Left forelimb (tissue), 1 donor: Measurements from ENCODE around the gene DCC.
"Not testable (repeated sequence)": the region's sequence is repeated elsewhere in the genome, so short reads cannot be mapped to it uniquely, and the experiment has no call there.

Source experiments
- DNase-seq: peaks from one replicate; pipeline ENCODE4 v3.0.0-alpha.2; 2018; ENCODE audit warnings: low spot score

The DCC gene

DNA sequence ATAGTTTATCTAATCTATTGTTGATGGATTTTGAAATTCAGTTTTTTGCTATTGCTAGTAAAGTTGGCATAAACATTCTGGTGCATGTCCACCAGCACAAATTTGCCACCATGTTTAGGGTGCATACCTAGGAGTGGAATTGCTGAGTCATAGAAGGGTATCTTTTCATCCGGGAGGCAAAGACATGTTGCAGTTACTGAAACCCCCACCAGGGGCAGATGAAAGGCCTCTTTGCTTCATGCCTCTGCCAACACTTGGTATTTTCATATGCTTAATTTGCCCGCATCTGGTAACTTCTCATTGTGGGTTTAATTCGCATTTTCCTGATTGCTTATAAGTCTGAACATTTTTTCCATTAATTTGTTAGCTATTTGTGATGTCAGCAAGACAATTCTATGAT lies 8.2 kb downstream of the DCC start:
- no peak for DNase-seq

DNA sequence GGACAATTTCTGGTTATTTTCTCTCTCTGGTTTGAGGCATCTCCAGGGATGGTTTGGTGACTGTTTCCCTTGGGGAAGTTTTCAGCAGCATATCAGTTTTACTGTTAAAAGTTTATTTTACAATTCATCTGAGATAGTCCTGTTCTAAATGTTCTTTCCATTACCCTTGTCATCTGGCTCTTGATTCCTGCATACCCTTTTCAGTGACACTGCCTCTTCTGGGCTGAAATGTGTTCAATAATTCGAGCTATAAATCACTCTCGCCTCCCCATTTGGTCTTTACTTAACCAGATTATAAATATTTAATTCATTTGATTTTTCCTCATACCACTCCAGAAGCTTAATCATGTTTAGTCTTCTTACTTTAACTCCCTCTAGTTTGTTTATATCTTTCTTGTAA lies 9.5 kb downstream of the DCC start:
- no peak for DNase-seq

DNA sequence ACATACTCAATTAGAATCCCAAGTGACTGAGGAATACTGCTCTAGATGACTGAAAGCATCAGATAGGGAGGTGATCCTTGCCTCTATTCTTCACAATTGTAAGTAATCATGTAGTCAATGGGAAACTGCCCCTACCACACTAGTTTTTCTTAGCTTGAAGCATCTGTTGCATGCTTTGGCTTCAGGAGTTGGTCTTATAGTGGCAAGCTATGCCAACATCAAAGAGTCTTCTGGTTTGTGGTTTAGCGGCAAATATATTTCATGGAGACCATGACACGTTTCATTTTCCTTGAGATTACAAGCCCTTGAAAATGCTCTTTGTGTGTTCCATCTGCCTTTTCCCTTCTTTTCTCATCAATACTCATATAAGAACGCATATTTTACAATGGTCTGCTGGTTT lies 12.9 kb downstream of the DCC start:
- DNase-seq = no peak

GRCh38 chr18:52353589-52353988 lies 13.6 kb downstream of the DCC start:
- no peak for DNase-seq

DNA sequence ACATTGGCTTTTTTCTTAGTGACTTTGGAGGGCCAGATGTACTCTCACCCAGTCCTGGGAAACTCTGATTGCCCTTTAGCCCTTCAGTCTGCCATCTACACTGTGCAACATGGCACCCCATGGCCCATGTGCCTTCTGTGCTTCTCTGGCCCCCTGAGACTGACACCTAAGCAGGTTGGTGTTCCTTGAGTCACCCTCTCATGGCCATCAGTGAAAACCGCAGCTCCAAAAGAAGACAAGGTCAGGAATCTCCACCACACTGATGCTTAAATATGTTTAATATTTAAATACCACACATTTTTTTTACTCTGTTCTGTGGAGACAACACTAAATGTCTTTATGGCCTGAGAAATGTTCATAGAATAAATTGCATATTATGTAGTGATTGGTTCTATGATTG lies 23.9 kb downstream of the DCC start:
- DNase-seq = no peak

DNA sequence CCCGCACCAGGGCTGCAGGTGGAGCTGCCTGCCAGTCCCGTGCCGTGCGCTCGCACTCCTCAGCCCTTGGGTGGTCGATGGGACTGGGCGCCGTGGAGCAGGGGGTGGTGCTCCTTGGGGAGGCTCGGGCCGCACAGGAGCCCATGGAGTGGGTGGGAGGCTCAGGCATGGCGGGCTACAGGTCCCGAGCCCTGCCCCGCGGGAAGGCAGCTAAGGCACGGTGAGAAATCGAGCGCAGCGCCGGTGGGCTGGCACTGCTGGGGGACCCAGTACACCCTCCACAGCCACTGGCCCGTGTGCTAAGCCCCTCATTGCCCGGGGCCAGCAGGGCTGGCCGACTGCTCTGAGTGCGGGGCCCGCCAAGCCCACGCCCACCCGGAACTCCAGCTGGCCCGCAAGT lies 26.9 kb downstream of the DCC start:
- DNase-seq = not testable (repeated sequence)

DNA sequence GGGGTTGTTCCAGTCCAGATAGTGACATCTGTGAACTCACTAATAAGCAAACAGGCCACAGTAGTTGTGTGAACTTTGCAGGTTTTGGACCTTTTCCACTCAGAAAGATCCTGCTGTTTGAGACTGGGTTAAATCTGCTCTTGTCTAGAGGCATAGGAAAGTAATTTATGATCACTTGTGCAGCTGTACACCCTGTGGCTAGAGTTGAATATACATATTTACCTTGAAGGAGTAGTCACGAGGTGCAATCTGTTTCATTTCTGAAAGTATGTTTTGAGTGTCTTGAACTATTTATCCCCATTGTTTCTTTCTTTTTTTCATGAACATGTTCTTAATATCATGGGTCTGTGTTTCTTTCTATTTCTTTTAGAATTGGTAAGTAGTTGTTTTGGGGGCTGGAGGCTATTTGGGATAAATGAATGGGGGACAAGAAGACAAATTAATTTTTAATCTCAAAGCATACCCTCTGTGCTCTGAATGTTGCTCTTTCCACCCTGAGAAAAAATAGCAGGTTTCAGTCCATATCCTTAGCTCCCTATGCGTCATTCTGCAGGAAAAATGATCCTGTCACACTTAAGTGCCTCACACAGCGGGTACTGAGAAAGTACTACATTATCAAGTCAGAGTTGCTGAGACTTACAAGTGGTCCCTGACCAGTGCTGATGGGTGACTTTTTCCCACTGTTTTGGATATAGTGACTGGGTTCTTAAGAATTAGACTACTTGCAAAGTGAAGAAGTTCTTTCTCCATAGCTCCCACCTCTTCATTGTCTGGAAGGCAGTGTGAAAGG lies 28.2 kb downstream of the DCC start:
- no peak for DNase-seq

DNA sequence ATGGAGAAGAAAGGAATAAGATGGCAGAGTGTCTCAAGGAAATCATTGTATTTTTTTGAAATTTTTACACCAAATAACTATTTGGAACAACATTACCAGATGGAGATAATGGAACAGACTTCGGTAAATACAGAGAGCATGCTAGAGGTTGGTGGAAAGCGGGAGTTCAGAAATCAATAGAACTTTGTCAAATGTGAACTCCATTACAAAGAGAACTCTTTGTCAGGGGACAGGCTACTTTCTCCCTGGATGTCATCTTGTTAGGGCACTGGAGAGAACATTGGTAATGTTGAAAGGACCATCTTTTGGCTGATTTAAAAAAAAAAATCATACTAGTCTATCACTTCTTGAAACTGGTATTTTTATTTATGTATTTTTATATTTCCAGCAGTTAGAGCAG lies 30.8 kb downstream of the DCC start:
- DNase-seq = no peak

DNA sequence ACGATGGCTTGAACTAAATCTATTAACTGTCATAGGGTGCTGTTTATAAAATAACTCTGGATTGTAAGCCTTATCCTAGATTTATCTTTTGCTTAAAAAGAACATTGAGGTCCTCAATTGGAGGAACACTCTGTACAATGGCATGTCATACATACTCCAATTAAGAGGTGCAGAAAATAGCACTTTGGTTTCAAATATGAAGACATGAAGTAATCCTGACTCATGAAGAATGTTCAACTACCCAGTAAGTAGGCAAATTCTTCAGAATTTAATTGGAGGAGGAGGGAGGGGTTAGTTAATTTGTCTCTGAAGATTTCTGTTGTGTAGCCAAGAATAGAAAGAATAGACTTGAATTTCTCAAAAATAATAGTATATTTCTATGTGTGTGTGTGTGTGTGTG lies 36.1 kb downstream of the DCC start:
- no peak for DNase-seq

- no peak for DNase-seq
Observed at GRCh38 chr18:52377094-52377493, 37.1 kb downstream of the DCC start.

DNA sequence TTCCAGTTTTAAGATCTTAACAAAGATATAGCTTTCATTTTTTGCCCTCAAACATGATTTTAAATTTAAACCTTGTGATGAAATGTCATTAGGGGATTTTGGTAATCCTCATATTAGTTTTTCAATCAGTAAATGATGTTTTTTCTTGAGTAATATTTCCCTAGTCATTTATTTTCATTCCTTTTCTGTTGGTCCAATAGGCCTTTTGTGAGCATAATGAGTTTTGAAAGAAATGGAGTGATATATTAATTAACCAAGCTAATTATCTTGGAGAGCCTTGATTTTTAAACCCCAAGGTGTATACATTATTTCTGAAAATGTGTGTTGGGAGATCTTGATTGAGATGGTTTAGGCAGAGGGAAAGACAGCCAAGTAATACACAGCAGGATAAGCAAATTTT lies 46.3 kb downstream of the DCC start:
- no peak for DNase-seq

DNA sequence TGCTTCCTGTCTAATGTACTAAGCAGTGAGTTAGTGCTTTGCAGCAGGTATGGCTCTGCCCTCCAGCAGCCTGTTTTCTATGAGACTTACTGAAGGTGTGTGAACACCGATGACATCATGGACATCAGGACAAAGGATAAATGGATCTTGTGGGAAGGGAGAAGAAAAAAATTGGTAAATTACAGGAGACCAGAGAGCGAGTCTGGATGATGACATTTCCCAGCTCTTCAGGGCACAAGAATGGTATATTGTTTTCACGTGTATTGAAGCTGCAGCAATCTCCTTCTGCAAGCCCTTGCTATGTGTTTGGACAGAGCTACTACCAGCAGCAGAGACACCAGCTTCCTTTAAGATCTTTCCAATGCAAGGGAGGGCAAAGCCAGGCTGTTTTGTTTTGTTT lies 47.2 kb downstream of the DCC start:
- DNase-seq = no peak

GRCh38 chr18:52391810-52392559 lies 52.0 kb downstream of the DCC start:
- no peak for DNase-seq

DNA sequence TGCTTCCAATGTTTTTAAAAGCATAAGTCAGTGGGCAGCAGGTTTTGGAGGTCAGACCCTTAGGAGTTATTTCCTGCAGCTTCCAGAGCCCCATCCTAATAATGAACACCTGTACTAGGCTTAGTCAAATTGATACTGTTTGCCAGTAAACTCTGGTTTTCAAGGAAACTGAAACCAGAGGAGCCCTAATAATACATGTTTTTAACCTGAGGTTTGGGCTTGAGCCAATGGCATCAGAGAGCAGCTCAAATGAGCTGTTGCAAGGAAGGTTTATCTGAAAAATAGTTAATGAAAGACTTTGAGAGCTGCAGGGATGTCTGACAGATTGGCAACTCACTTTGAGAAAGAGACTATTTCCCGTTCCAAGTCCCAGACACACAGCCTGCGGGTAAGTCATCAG lies 54.6 kb downstream of the DCC start:
- DNase-seq = no peak

DNA sequence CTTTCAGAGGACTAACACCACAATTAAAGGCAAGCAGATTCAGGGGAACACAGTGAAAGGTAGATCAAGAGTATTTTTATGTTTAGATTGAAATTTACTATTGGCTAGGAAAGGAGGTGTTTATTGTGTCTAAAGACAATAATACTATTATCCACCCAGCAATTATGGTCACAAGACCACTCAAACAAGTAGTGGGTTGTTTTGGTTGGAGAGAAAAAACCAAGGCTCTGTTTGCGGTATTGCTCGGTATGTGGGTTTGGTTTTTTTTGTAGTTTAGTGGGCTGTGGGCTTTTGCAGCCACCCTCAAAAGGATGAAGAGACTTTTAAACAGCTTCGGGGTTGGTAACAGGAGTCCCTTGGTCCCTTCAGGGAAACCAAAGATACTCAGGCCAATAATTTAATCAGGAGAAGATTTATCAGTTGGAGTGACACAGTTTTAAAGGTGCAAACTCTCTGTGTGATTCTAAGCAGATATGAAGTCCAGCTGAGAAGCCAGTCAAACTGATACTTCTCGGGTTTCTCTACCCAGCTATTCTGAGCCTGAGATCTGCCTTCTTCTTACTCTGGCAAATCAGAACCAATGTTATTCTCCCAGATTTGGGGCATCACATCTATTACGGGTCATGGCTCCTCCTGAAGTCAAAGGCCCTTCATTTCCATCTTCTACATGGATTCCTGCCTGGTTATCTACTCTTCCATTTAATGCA lies 55.3 kb downstream of the DCC start:
- no peak for DNase-seq

DNA sequence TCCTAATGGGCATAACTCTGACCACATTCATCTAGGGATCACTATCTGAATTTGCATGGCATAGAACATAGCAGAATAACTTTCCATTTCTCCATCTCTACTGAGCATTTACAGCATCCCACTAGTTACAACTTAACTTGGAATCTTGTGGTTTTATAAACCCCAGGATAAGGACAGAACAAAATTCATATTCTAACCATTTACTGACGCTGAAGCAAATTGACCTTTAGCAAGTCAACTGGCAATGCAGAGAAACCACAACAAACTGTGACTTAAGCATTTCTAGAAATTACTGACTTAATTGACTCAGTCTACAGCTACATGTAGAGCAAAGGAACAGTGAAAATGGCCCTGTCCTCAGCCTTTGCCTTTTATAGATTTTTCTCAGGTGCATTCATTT lies 61.2 kb downstream of the DCC start:
- no peak for DNase-seq

DNA sequence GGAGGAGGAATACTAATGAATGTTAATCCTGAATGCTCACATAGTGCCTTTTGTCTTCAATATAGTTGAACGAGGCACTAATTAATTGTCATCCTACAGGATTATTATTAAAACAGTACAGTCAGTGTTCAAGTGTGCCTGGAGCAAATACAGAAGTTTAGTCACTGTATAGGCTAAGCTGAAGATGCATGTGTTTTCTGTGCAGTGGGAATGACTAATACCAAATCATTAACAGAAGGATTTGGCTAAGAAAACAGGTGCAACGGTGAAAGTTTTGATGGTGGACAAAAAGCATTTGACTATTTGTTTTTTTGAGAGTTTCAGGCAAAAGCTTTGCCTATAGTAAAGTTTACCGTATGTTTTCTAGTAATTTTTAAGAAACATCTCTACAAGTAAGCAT lies 62.8 kb downstream of the DCC start:
- DNase-seq = no peak

DNA sequence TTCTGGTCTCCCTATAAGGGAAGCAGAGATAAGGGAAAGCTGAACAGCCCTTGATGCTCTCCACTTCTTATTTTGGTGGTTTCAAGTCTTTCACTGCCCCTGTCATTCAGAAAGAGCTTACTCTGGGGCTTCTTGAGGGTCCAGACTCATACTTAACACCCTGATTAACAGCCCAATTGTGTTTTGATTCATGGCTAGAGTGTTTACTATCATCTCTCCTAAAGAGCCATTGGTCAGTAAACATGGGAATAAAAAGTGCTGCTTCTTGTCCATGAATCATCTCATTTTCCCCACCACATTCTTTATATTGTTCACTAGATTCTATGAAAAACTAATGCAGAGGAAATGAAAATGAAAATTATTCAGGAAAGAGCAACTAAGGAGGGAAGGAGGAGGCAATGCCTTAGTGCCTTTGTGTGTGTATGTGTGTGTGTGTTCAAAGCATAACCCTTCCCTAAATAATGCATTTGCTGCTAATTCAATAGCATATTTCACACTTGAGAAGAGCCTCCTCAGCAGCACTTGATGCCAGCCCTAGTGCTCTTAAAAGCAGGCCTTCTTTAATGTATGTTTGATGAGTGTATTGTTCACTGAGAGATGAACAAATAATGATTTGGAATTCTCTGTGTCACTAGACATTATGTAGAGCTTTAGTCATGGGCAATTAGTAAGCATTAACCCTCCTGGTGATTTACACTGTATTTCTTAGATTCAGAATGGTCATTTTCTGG lies 63.5 kb downstream of the DCC start:
- no peak for DNase-seq

- no peak for DNase-seq
Observed at GRCh38 chr18:52408800-52409302, 68.9 kb downstream of the DCC start.

GRCh38 chr18:52409727-52410126 lies 69.7 kb downstream of the DCC start:
- DNase-seq = no peak

DNA sequence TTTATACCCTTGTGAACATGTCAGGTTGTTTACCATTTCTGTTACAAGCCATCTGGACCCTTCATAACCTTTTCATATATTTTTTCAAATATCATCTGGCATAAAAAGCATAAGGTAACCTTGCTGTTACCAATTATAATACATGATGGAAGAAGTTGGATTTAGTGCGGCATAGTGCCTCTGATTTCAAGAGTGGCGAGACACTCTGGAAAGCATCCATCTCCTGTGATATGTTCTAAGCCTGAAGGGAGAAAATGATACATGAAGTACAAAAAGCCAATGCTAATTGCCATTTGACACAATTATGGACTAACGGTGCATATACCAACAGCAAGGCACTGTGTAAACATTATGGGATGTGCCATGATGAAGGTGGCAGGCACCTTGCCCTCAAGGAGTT lies 75.1 kb downstream of the DCC start:
- no peak for DNase-seq

- no peak for DNase-seq
Observed at GRCh38 chr18:52422985-52423601, 83.1 kb downstream of the DCC start.
